ENCODE measurements around the gene CAMK2B.

DNA sequence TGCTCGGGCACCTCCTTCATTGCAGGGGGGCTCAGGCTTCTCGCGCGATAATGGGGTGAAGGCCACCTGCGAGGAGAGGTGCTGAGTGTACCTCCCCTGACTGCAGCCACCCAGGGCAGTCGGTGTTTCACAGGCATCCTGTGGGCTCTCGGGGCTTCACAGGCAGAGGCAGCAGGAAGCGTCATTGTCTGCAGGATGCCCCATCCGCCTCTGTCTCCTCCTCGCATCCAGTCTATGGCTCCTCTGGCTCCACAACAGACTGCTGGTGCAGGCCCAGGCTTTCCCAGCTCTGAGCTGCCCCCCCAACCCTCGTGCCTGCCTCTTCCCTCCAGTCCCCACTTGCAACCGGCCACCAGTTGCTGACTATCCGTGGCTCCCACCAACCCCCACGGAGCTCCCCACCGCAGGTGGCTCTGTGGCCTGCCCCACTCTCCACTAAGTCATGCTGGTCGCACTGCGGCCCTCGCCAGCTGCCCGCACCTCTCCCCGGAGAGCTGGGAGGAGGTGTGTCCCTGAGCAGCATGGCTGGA lies 36.5 kb downstream of the CAMK2B start:
- TF ChIP-seq, protein P1, sequence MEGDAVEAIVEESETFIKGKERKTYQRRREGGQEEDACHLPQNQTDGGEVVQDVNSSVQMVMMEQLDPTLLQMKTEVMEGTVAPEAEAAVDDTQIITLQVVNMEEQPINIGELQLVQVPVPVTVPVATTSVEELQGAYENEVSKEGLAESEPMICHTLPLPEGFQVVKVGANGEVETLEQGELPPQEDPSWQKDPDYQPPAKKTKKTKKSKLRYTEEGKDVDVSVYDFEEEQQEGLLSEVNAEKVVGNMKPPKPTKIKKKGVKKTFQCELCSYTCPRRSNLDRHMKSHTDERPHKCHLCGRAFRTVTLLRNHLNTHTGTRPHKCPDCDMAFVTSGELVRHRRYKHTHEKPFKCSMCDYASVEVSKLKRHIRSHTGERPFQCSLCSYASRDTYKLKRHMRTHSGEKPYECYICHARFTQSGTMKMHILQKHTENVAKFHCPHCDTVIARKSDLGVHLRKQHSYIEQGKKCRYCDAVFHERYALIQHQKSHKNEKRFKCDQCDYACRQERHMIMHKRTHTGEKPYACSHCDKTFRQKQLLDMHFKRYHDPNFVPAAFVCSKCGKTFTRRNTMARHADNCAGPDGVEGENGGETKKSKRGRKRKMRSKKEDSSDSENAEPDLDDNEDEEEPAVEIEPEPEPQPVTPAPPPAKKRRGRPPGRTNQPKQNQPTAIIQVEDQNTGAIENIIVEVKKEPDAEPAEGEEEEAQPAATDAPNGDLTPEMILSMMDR (IDR thresholded peaks at IDR 0.05; ENCODE audit: low read length): no peak
- no peak for TF ChIP-seq EZH2 (IDR thresholded peaks at IDR 0.05; ENCODE audit: borderline replicate concordance, low read length)
